Stimulated activated CD4-positive, alpha-beta T cell treated with anti-CD3 and anti-CD28 coated beads, Interleukin-12 subunit alpha, Interleukin-12 subunit beta, amount 100 ng/mL, for 48 hours (primary cell): ENCODE measurements around the gene KIDINS220.

Source experiments
- DNase-seq, 3 donors: peaks; one replicate each; pipeline ENCODE4 v3.0.0-alpha.2; 2020; ENCODE audit warnings: low read depth in 2 of 3, low spot score in 1 of 3

KIDINS220 gene

DNA sequence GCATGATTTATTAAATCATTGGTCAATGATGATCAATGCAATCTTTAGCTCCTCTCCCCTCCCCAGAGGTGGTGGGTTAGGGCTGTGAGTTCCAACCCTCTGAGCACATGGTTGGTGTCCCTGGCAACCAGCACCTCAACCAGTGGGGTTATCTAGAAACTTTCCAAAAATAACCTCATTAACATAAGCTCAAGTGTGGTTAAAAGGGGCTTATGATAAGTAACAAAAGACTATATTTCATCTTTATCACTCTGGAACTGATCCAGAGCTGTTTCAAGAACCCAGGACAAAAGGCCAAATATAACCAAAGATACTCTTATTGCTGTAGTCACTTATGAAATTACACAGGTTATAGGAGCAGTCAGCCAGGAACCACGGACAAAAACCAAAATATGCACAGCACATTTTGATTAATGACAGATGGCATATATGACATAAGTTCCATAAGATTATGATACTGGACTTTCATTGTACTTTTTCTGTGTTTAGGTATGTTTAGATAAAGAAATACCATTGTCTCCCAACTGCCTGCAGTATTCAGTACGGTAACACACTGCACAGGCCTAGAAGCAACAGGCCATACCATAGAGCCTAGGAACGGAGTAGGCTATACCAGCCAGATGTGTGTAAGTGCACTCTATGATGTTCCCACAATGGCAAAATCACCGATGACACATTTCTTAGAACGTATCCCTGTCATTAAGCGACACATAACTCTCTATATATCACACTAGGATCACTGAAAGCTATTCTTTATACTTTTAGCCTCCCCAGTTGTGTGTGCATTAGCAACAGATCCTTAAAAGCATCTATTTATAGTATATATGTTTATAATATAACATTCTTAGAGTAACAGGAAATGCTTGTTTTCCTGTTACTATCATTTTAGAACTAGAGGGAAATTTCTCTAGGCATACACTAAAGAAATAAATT lies 31.9 kb downstream of the KIDINS220 start:
- DNase-seq = no peak

DNA sequence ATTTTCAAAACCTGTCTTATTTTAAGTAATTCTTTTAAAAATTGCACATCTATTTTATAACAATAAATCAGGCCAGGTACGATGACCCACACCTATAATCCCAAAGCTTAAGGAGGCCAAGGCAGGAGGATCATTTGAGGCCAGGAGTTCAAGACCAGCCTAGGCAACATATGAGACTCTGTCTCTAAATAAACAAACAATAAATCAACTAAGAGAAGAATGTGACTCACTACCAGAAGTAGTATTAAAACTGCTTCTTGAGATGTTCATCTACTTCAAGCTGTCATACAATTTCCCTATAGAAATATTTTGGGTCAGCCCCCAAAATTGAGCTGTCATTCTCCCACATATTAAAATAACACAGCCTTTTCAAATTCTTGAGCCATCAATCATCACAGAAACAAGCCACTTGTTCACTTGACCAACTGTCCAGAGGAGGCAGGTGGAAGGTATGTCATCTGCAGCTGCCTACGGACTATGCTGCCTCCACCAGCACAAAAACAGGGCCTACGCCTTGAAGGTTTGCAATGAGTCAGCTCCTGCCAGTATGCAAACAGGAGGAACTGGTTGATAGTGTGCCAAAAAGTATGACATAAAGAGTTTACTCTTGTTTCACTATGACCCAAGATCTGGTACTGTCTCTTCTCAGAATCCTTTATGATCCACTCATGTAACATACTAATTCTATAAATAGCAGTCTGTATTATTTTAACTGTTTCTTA lies 33.6 kb downstream of the KIDINS220 start:
- peak; percentile 26 to 45 (median 27) for DNase-seq

DNA sequence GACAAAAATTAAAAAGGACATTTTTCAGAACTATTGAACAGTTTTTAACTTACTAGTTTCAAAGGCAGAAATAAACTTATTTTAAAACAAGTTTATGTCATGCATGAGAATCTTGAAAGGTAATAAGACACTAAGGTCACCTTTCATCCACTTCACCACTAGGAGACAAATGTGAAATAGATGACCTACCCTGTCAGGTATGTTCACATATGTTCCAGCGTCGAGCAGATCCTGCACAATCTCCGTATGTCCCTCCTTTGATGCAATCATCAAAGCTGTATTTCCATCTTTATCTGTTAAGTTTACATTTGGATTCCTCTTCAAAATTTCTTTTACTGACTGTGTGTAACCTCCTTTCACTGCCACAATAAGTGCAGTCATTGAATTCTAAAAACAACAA lies 34.7 kb downstream of the KIDINS220 start:
- no peak for DNase-seq

DNA sequence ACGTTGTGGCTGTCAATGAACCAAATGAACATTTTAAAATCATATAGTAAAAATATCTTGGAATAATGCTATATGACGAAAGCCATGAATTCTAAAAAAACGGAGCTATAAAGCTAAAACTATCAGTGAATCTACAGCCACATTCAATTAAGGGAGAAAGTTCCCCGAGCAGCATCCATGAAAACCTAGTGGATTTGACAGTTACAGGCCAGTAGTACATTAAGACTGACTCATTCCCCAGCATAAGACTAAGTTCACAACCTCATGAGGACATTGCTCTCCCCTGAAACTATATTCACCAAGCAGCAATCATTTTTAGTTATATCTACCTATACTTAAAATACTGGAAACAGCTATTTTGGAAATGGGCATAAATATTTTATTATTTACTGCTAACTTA lies 36.6 kb downstream of the KIDINS220 start:
- no peak for DNase-seq

DNA sequence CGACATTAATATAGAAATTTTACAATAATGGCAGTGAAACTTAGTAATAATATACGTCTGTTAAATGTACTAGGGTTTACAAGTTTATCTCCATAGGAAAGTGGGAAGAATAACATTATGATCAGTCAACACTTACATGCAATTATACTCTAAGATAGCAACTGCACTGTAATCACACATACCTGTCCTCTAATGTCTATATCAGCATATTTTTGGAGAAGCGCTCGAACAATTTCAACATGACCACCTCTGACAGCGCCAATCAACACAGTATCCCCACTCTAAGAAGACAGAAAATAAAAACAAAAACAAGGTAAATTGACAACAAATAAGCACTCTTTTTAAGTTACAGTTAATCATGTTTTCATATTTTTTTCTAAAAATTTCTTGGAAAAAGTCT lies 37.2 kb downstream of the KIDINS220 start:
- no peak for DNase-seq

DNA sequence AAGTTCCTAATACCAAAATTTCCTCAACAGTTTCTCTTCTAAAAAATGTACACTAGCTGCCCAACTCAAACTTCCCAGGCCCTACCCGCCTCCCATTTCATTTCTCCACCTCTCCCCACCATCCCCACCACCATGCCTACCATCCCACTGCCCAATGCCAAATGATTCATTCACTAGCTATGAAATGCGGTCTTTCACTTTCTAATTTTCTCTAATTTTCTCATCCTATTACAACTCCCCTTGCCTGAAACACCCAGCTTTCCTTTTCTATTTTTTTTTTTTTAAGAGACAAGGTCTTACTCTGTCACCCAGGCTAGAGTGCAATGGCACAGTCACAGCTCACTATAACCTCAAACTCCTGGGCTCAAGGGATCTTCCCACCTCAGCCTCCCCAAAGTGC lies 38.4 kb downstream of the KIDINS220 start:
- no peak for DNase-seq

DNA sequence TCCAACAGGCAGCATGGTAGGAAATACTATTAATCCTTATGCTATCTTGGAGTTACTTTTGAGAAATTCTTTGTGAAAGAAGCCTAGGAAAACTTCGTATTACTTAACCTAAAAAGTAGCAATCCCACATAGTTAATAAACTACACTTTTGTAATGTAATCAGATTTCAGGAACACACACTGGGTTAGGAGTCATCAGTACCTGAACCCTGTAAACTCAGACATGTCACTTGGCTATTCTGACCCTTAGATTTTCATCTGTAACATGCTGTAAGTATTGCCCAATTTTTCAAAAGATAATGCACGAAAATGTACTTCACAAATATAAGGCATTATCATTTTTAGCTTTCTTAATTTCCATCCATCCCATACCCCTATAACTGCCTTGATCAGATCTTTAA lies 39.0 kb downstream of the KIDINS220 start:
- no peak for DNase-seq

DNA sequence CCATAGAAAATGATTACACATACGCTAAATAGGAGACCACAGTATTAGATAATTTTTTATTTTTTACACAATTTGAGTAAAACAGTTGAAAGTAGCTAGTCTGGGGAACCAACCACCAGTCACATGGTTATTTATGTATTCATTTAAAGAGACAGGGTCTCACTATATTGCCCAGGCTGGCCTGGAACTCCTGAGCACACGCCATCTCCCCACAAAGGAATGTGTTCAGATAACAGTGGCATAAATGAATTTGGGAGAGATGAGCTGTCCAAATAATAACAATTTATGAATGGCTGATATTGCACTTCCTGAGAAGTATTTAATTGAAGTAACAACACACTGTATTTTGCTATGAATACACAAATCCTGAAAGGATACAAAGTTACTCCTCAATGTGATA lies 39.7 kb downstream of the KIDINS220 start:
- no peak for DNase-seq

DNA sequence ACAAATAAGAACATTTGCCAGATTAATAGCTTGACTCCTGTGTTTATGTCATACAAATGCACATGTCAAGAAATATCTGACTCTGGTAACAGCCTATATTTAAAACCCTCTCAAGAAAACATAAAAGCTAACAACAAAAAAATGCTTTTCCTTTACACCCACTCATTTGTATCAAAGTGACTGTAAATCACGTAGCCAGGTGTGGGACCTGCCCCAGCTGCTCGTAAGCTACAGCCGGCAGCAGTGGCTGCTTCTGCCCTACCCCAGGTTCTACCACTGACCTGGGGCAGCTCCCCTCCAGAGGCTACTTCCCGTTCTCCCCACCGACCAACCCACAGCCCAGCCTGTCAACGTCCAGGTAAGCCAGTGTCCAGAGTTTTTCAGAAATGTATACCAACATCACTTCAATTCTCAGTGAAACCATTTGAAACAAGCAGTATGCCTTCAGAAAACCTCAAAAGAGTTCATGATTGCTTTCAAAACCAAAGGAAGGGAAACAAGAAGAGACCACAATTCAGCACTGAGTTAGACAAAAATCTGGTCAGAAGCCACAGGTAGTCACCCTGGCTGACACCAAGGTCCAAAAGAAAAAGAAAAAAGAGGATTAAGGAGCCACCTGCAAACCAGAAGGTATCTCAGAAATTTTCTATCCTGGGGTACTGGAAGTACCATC lies 40.4 kb downstream of the KIDINS220 start:
- DNase-seq = no peak

DNA sequence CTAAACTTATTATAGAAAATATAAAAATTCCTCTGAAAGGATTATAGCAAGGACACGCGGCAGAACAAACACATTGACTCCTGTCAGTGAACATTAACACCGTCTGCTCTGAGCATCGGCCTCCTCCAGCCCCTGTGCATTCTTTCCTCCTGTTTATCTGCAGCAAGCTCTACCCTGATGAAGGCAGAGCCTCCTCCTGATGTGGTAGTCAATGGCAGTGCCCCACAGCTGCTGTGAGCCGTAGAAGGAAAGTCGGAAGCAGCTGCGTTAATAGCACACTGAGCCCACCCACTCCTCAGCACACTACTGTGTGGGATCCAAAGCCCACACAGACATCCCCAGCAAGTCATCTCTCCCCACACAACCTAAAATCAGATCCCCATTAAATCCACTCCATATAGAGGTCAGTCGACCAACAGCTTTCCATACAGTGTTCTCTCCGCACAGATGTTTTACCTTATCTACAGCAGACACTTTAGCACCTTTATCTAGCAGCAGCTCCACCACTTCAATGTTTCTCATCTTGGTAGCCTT lies 41.0 kb downstream of the KIDINS220 start:
- no peak for DNase-seq

DNA sequence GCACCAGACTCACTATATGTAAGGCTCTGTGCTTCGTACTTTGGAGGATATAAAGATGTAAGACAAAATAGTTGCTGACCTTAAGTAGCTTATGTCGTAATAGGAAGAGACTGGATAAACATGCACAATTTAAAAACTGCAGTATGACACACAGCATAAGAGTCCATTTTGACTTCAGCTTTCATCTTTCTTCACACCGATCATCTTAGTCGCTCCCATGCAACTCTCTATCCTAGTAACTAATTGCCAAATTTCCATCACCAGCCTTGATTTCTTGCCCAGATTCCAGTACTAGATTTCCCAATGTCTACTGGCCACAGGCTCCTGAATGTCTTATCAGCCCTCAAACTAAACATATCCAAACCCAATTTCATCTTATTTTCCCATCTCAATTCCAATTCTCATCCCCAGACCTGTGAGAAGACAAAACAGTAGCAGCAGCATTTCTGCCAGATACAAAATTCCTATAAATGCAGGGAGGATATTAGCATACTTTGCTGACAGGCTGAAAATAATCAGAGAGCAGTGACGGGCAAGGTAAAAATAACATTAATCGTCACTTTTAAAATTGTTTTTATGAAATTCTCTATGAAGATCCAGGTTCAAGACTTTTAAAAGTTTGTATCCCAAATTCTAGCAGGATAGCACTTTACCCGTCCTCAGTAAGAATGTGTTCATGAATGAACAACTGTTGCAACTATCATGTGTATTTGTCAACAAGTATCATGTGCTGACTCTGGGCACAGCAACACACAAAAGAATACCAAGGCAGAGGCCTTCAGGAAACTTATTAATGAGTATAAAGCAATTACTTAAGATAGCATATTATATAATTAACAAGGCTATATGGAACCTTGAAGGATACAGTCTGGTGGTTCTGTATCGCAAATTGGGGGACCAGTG lies 42.2 kb downstream of the KIDINS220 start:
- DNase-seq = no peak

DNA sequence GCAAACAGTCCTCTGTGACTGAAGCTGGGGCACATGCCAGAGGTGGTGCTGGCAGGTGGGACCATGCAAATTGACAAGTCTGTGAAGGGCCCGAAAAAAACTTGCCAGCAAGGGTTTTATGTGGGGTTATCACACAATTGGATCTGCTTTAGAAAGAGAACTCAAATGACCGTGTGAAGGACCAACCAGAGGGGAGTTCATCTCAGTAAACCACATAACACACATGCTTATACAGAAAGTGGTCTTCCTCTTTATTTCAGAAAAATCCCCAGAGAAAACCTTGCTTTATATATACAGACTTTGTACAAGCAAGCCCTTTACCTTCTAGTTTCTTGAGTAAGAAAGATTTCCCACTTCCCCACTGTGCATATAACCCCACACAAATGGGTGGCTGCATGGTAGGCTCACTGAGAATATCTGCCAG lies 46.7 kb downstream of the KIDINS220 start:
- no peak for DNase-seq

DNA sequence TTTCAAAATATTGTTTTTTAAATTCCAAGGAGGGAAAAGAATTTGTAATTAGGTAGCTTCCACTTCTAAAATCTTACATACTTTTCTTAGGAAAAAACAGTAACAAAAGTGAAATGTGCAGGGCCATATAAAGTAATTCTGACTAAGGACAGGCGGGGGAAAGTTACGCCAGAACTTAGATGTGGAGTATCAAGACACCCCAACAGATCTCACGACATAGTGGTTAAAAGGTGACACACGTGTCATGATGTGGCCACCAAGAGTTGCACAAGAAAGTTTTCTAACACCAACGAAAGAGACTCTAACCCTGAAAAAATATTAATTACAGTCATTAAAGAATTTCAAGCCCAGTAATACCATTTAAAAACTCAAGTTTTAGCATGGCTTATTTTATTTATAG lies 51.0 kb downstream of the KIDINS220 start:
- no peak for DNase-seq

DNA sequence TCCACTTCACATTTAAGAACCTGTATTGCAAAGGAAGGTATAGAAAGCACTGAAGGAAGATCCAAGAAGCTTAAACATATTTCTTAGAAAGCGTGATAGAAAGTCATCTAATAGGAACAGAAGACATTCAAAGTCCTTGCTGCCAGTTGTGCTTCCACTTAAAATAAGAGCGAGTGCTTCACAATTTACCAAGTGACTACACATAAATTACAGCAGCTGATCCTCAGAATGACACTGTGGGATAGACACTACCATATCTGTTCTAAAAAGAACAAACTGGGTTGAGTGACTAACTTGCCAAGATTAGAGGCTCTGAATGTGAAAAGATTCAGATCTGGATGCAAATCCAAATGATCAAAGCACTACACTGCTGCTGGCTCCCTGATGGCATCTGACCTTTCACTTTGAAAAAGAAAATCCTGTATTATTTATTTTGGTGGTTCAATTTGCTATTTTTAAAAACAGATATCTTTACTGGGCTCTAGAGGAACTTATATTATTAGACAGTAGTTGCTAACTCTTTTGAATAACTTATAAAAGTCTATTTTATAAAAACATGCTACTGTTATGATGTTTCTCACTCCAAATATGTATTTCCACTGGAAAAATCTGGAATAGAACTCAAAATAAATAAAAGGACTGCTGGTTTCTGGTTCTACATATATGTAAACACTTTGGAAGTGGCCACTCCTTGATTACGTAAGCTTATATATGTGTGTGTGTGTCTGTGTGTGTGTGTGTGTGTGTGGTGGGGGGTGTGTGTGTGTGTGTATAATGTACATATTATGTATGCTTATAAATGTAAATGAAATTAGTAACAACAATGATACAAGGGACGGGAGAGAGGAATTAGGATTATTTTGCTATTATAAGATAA lies 57.4 kb downstream of the KIDINS220 start:
- no peak for DNase-seq

DNA sequence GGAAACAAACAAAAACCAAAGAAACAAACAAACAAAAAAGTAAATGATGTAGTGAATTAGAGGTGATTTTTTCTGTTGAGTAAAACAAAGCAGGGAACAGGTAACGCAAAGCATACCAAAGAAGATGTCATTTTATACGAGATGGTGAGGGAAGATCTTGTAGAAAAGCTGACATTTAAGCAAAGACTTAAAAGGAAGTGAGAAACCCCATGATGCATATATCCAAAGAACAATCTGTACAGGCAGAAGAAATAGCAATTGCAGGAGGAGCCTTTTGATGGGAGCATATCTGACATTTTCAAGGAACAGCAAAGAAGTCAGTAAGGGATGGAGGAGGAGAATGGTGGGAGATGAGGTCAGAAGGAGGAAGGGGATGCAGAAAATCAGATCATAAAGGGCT lies 63.0 kb downstream of the KIDINS220 start:
- DNase-seq = no peak

DNA sequence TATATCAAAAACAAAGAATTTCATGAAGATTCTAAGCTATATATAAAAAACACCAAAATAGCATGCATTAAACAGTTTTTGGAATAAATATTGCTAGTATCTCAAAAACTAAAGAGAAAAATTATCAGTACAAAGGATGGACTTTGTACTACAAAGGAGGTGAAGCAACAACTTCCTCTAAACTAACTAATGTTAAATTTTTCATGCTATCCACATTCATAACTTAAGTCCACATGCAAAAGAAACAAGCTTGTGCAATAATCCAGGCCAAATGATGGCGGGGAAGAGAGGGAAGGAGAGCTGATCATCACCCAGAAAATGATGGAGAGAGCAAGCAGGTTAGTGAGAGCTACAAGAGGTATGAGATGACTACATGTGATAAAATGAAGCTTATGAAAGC lies 70.1 kb downstream of the KIDINS220 start:
- DNase-seq = no peak

DNA sequence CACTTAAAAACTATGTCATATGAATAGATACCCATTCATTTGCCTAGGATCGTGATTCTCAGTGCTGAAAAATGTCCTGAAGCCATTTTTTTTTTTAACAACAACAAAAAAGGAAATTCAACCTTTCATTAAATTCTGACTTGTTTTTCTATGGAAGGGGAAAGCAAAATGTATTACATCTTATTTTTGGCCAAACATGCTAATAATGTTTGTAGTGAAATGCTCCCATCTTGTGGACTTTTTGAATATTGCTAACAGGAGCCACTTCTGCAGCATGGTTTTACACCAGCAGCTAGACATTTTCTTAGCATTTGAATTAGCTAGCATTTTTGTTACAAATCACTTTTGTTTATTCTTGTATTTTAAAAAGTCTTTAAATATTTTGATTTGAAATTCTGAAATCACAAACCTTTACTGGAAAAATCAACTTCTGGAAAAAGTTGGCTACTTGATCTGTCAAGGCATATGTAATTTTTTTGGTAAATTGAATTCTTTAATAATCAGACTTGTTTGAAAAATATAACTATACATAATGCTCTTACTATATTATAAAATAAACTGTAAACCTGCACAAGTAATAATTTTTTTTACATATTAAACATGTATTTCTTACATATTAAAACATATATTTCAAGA lies 75.8 kb downstream of the KIDINS220 start:
- no peak for DNase-seq

DNA sequence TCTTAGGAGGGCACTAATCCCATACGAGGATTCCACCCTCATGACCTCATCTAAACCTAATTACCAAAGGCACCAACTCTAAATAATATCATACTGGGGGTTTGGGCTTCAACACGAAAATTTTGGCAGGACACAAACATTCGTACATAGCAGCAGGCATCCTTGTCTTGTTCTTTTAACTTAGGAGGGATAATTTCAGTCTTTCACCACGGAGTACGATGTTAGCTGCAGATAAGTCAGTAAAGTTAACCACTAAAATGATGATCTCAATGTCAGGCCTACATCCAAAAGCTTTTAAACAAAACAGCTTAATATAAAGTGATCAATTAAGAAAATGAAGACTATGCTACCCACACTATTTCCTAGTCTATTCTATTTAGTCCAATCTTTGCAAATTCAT lies 80.7 kb downstream of the KIDINS220 start:
- DNase-seq = no peak

DNA sequence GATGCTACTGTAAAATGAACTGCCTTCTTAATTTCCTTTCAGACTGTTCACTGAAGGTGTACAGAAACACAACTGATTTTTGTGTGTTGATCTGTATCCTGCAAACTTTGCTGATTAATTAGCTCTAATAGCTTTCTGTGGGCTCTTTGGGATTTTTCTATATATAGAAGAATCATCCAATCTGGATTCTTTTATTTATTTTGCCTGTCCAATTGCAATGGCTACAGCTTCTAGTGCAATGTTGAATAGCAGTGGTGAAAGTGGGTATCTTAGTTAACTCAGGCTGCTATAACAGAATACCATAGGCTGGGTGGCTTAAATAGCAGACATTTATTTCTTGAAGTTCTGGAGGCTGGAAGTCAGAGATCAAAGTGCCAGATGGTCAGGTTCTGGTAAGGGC lies 81.2 kb downstream of the KIDINS220 start:
- no peak for DNase-seq
